MCF 10A (cell line): Measurements from ENCODE around the gene ONECUT2. TPM values are rescaled to one million over a fixed set of nuclear protein-coding genes. Genes with fewer than 3 reads are reported as not detected.

ENCODE experiments used
- BruUV-seq: library from RNA; stranded (reverse); fragments of 400-500 nt; replicated peaks from 2 replicates; lab custom pipeline; 2021; lab: Mats Ljungman, UMichigan
- CTCF ChIA-PET: fragments of 300-600 bp; sonication (Branson Sonifier 250); formaldehyde crosslinking; extraction: SDS; loops from one replicate; lab custom pipeline; 2021; ENCODE audit warnings: antibody characterized with exemption, inconsistent platforms; lab: Yijun Ruan, JAX
- POLR2A ChIA-PET: fragments of 300-600, 350-650 bp; sonication (Branson Sonifier 250); formaldehyde crosslinking; extraction: SDS; loops from one replicate; lab custom pipeline; 2020; ENCODE audit warnings: antibody characterized with exemption, inconsistent platforms; lab: Yijun Ruan, JAX
- DNase-seq: peaks from one replicate; pipeline ENCODE4 v3.0.0-alpha.2; 2018; ENCODE audit not compliant: unreplicated experiment
- H3K27ac Mint-ChIP-seq: one replicate; pipeline ENCODE4 v1.8.0; 2022; ENCODE audit warnings: mild to moderate bottlenecking, low read depth, mixed read lengths; ENCODE audit not compliant: unreplicated experiment
- H3K27me3 Mint-ChIP-seq: one replicate; pipeline ENCODE4 v1.8.0; 2022; ENCODE audit warnings: mixed read lengths; ENCODE audit not compliant: insufficient read depth, unreplicated experiment
- H3K36me3 Mint-ChIP-seq: one replicate; pipeline ENCODE4 v1.8.0; 2022; ENCODE audit warnings: mild to moderate bottlenecking, moderate library complexity, mixed read lengths; ENCODE audit not compliant: insufficient read depth, unreplicated experiment
- H3K4me1 Mint-ChIP-seq: one replicate; pipeline ENCODE4 v1.8.0; 2022; ENCODE audit warnings: mixed read lengths; ENCODE audit not compliant: insufficient read depth, unreplicated experiment
- H3K4me3 Mint-ChIP-seq: one replicate; pipeline ENCODE4 v1.8.0; 2022; ENCODE audit warnings: mild to moderate bottlenecking, moderate library complexity, mixed read lengths; ENCODE audit not compliant: unreplicated experiment
- H3K9me3 Mint-ChIP-seq: one replicate; pipeline ENCODE4 v1.8.0; 2022; ENCODE audit warnings: mixed read lengths; ENCODE audit not compliant: unreplicated experiment
- intact Hi-C: fragments of 100-400 bp; cut with micrococcal nuclease; formaldehyde crosslinking; loops from 2 replicates; pipeline ENCODE4 v1.14.1; 2022
- total RNA-seq: library from RNA; stranded (reverse); gene quantifications from 2 replicates; pipeline ENCODE4 v1.2.3, GENCODE V29; 2022
- TF ChIP-seq, protein P1 (sequence below): fragments of 200-600 bp; IDR thresholded peaks from one replicate; pipeline ENCODE4 v1.8.0; 2022; ENCODE audit warnings: antibody characterized with exemption, mild to moderate bottlenecking; ENCODE audit not compliant: unreplicated experiment

Gene ONECUT2
- total RNA-seq, 1 experiment from 2014 or later: 0.89 TPM

DNA sequence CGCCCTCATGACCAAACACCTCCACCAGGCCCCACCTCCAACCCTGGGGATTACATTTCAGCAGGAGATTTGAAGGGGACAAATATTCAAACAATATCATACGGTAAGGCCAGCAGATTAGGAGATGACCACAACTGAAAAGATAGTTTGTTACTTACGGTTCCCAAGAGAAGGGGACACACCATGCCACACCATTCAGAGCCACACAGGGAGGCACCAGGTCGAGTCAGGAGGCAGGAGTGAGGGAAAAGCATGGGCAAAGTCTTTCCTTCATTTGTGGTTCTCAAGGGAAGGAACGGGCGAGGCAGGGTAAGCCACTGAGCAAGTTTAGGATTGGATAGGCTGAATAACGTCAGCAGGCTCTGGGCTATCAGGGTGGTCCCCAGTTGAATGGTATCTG is 94.0 kb downstream of the ONECUT2 start:
- no peak overlapping the region for H3K27ac Mint-ChIP-seq
- no peak for DNase-seq
- ChIA-PET CTCF (no interaction called here), POLR2A (no interaction called here)
- no peaks in the 10 kb centered on the region for H3K27me3 Mint-ChIP-seq
- intact Hi-C loops: no loop called here
- H3K36me3 Mint-ChIP-seq: no peaks in the 10 kb centered on the region
- TF ChIP-seq, protein P1, sequence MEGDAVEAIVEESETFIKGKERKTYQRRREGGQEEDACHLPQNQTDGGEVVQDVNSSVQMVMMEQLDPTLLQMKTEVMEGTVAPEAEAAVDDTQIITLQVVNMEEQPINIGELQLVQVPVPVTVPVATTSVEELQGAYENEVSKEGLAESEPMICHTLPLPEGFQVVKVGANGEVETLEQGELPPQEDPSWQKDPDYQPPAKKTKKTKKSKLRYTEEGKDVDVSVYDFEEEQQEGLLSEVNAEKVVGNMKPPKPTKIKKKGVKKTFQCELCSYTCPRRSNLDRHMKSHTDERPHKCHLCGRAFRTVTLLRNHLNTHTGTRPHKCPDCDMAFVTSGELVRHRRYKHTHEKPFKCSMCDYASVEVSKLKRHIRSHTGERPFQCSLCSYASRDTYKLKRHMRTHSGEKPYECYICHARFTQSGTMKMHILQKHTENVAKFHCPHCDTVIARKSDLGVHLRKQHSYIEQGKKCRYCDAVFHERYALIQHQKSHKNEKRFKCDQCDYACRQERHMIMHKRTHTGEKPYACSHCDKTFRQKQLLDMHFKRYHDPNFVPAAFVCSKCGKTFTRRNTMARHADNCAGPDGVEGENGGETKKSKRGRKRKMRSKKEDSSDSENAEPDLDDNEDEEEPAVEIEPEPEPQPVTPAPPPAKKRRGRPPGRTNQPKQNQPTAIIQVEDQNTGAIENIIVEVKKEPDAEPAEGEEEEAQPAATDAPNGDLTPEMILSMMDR: no peak
- peaks cover 16% of the 10 kb centered on the region for H3K9me3 Mint-ChIP-seq
- no peaks in the 10 kb centered on the region for H3K4me1 Mint-ChIP-seq
- no TSS peak for BruUV-seq
- H3K4me3 Mint-ChIP-seq: no peak overlapping the region

DNA sequence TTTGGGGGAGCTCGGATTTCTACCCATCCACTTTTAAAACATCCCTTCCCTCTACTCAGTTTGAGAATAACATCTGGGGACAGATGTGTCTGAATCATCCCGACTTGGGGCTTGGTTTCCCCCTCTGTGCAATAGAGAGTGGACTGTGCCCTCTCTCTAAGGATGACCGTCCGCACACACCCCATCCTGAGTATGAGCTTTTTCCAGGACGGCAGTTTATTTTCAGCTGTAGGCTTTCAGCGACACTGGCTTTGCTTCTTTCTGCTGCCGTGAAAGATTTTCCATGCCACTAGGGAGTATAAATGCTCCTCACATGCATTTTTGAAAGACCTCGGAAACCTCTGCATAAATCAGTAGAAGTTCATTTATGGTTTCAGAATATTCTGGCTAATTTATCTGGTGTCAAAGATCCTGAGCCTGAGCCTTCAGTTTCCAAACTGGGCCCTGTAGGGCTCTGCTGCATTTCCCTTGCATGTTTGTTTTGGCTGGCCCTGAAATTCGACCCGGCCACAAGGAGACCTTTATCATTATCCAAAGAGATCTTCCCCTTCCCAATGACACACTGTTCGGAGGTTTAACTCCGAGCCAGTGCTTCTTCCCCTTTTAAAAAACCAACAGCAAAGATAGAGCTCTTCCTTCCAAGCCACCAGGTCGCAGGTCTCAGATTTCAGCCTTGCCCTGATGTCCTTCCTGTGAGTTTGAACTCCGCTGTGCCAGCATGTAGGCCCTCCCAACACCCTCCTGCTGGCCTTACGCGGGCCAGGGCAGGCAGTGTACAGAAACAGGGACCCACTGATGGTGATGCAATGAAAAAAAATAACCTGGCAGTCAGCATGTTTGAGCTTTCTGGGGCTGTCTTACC is 98.1 kb downstream of the ONECUT2 start:
- no TSS peak for BruUV-seq

DNA sequence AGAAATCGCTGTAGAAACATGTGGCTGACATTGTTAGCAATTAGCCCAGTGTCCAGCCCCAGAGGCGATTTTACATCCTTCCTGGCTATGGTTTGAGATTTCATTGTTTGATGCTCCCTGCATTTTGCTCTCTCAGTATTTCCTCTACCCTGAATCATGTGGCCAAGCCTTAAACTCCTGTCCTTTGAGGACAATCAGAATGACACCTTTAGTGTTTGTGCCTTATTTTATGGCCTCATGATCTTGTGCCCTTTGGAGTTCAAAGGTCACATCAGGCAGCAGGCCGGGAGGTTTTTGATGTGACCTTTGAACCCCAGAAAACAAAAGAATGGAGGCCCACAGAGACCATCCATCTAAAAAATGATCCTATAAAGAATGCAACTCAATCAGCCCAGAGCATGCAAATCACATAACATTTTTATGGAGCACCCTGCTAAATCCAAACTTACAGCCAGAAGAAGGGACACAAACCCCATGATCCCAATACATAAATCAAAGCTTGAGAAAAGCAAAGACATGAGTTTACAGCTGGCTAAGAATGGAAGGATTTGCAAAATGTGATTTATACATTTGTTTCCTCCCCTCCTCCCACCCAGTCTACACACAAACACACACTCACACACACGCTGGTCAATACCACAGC is 98.8 kb downstream of the ONECUT2 start:
- DNase-seq: no peak
- Mint-ChIP-seq H3K27me3 (no peaks in the 10 kb centered on the region), H3K27ac (no peak overlapping the region), H3K4me1 (no peaks in the 10 kb centered on the region), H3K9me3 (no peaks in the 10 kb centered on the region), H3K4me3 (no peak overlapping the region), H3K36me3 (no peaks in the 10 kb centered on the region)
- POLR2A ChIA-PET: interaction anchor here (1.4 kb wide), 1 partner anchor 12 kb away, joined by 3 read pairs; no protein-coding TSS in a partner anchor
- intact Hi-C loops: no loop called here
- BruUV-seq: no TSS peak
- CTCF ChIA-PET: no interaction called here
- TF ChIP-seq, protein P1: no peak

More for the DNA sequence above, 98.1 kb downstream of the ONECUT2 start:
- ChIA-PET CTCF (interaction anchor here (0.6 to 0.7 kb wide), 3 partner anchors 253 to 827 kb away, joined by 3 read pairs; no protein-coding TSS in a partner anchor), POLR2A (interaction anchor here (1.4 kb wide), 1 partner anchor 12 kb away, joined by 3 read pairs; no protein-coding TSS in a partner anchor)
- DNase-seq: no peak
- no peaks in the 10 kb centered on the region for H3K4me1 Mint-ChIP-seq
- H3K9me3 Mint-ChIP-seq: no peaks in the 10 kb centered on the region
- no peaks in the 10 kb centered on the region for H3K27me3 Mint-ChIP-seq
- H3K27ac Mint-ChIP-seq: no peak overlapping the region
- TF ChIP-seq, protein P1: no peak
- H3K36me3 Mint-ChIP-seq: no peaks in the 10 kb centered on the region
- intact Hi-C loops: no loop called here
- no peak overlapping the region for H3K4me3 Mint-ChIP-seq

GRCh38 chr18:57534511-57534909 is 99.3 kb downstream of the ONECUT2 start:
- H3K4me3 Mint-ChIP-seq: no peak overlapping the region
- TF ChIP-seq, protein P1: no peak
- POLR2A ChIA-PET: interaction anchor here (1.4 kb wide), 1 partner anchor 11 kb away, joined by 3 read pairs; no protein-coding TSS in a partner anchor

More at GRCh38 chr18:57534511-57534909, 99.3 kb downstream of the ONECUT2 start:
- no TSS peak for BruUV-seq
- CTCF ChIA-PET: no interaction called here
- no peaks in the 10 kb centered on the region for H3K4me1 Mint-ChIP-seq
- H3K9me3 Mint-ChIP-seq: no peaks in the 10 kb centered on the region
- intact Hi-C loops: no loop called here
- H3K27me3 Mint-ChIP-seq: no peaks in the 10 kb centered on the region
- no peak overlapping the region for H3K27ac Mint-ChIP-seq
- no peak for DNase-seq
- H3K36me3 Mint-ChIP-seq: no peaks in the 10 kb centered on the region
